GM18499 (cell line): ENCODE results near the gene MYO15B.

Source experiments
- ATAC-seq: cut with Tn5 transposase; IDR thresholded peaks from one replicate; pipeline ENCODE4 v1.9.1; 2021; ENCODE audit warnings: moderate number of reproducible peaks; ENCODE audit not compliant: insufficient read depth, unreplicated experiment

Gene MYO15B

GRCh38 chr17:75619506-75620431 lies 32.2 kb downstream of the MYO15B start:
- ATAC-seq, result no peak

- ATAC-seq, result no peak
Observed at GRCh38 chr17:75621489-75621888, 33.9 kb downstream of the MYO15B start.

- no peak for ATAC-seq
Observed at GRCh38 chr17:75622076-75622475, 34.5 kb downstream of the MYO15B start.

GRCh38 chr17:75622771-75623273 lies 35.2 kb downstream of the MYO15B start:
- ATAC-seq, result no peak

GRCh38 chr17:75623386-75623785 lies 35.8 kb downstream of the MYO15B start:
- ATAC-seq, result no peak

- ATAC-seq, result no peak
Observed at GRCh38 chr17:75624021-75624420, 36.4 kb downstream of the MYO15B start.

- no peak for ATAC-seq
Observed at GRCh38 chr17:75624714-75625345, 37.2 kb downstream of the MYO15B start.

- no peak for ATAC-seq
Observed at GRCh38 chr17:75625813-75626486, 38.4 kb downstream of the MYO15B start.

GRCh38 chr17:75626496-75627038 lies 39.0 kb downstream of the MYO15B start:
- ATAC-seq, result no peak

GRCh38 chr17:75627094-75627493 lies 39.5 kb downstream of the MYO15B start:
- no peak for ATAC-seq

GRCh38 chr17:75628425-75628824 lies 40.8 kb downstream of the MYO15B start:
- ATAC-seq, result no peak

- ATAC-seq, result no peak
Observed at GRCh38 chr17:75629157-75629556, 41.6 kb downstream of the MYO15B start.

GRCh38 chr17:75630071-75630917 lies 42.7 kb downstream of the MYO15B start:
- no peak for ATAC-seq

- ATAC-seq, result no peak
Observed at GRCh38 chr17:75631353-75631752, 43.8 kb downstream of the MYO15B start.

- ATAC-seq, result no peak
Observed at GRCh38 chr17:75632428-75632827, 44.8 kb downstream of the MYO15B start.

GRCh38 chr17:75632863-75633485 lies 45.4 kb downstream of the MYO15B start, which contains the start of gene SMIM5:
Gene SMIM5, plus strand, starts transcription at chr17:75633434. Its CDS starts 6,768 bp downstream, at chr17:75640202.
- no peak for ATAC-seq

- ATAC-seq, result no peak
Observed at GRCh38 chr17:75633486-75634375, 46.1 kb downstream of the MYO15B start.

GRCh38 chr17:75634376-75634740 lies 46.8 kb downstream of the MYO15B start:
- no peak for ATAC-seq
